RPMI8226 (cell line): ENCODE measurements around the gene SERPINA9.
A peak's percentile ranks its signal among the peaks of the same experiment; 100 is the strongest.

Experiments
- DNase-seq: peaks from one replicate; pipeline ENCODE4 v3.0.0-alpha.2; 2015

The SERPINA9 gene

GRCh38 chr14:94461526-94462218, 14.3 kb downstream of the SERPINA9 start:
- no peak for DNase-seq

- DNase-seq = no peak
These were observed 15.2 kb downstream of the SERPINA9 start for GRCh38 chr14:94460631-94461416.

DNA sequence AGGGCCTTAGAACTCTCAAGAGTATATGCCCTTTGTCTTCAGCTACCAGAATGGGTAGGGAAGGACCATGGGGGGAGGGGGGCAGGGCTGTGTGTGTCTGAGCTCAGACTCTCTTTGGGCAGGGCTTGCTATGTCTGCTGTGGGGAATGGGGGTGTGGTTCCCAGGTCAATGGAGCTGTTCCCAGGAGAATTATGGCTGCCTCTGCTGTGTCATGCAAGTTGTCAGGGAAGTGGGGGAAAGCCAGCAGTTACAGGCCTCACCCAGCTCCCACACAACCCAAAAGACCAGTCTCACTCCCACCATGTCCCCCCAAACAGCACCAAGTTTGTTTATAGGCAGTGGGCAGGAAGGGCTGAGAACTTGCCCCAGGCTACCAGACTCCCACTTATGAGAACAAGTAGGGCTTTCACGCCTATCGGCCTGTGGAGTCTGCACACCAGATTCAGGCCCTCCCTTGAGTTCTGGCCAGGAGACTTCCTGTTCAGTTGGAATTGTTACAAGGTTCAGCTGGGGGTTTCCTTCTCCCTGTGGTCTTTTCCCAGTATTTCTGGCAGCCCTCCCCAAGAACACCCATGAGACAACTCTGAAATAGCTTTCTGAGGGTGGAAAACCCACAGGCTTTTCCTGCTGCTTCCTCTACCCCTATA, 17.3 kb downstream of the SERPINA9 start:
- no peak for DNase-seq

- no peak for DNase-seq
These were observed 17.9 kb downstream of the SERPINA9 start for GRCh38 chr14:94458096-94458495.

DNA sequence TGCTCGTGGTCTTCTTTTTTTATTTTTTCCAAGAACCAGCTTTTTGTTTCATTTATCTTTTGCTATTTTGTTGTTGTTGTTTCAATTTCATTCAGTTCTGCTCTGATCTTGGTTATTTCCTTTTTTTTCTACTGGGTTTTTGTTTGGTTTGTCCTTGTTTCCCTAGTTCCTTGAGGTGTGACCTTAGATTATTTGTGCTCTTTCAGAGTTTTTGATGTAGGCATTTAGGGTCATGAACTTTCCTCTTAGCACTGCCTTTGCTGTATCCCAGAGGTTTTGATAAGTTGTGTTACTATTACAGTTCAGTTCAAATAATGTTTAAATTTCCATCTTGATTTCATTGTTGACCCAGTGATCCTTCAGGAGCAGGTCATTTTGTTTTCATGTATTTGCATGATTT, 20.1 kb downstream of the SERPINA9 start:
- DNase-seq = no peak

DNA sequence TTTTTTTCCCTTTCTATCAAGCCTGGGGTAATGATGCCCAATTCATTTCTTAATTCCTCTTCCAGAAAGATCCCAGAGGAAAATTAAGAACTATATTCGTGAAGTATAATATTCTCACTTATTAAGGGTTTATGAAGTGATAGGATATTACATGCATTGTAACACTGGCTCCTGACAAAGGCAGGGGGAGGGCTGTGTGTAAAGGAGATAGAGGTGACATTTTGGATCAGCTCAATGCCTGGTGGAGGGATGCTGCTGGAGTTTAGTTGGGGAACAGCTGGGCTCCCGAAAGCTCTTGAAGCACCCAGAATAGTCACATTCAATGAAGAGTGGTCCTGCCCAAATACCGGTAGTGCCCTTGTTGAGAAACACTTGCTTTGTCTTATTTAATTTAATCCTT, 24.2 kb downstream of the SERPINA9 start:
- DNase-seq = no peak

DNA sequence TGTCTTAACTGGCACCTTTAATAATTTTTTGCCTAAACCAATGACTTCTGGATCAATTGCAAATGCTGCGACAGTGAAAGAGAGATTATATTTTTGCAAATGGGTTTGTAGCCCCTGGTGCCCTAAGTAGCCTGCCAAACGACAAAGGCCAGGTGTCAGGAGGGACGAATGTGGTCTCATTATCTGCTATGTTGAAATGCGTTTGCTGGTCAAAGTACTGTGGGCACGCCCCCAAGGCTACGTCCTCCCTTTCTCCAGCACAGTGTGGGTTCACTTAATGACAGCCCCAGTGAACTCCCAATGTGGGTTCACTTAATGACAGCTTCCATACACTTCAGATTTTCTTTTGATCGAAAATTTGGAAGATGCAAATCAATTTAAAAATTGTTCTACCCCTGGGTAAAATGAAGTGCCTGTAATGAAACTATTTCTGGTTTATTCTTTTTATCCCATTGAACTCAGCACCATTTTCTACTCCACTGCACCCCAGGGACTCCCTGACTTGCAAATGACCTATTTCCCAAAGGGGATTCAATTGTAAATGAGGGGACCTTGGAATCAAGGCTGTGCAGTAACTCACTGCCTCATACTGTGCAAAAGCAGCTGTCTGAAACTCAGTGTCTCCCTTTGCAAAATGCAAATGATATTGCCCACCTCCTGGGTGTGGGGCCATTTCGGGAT, 24.8 kb downstream of the SERPINA9 start:
- DNase-seq = no peak

GRCh38 chr14:94450722-94451090, 25.3 kb downstream of the SERPINA9 start:
- no peak for DNase-seq

GRCh38 chr14:94449930-94450329, 26.1 kb downstream of the SERPINA9 start:
- DNase-seq = no peak

DNA sequence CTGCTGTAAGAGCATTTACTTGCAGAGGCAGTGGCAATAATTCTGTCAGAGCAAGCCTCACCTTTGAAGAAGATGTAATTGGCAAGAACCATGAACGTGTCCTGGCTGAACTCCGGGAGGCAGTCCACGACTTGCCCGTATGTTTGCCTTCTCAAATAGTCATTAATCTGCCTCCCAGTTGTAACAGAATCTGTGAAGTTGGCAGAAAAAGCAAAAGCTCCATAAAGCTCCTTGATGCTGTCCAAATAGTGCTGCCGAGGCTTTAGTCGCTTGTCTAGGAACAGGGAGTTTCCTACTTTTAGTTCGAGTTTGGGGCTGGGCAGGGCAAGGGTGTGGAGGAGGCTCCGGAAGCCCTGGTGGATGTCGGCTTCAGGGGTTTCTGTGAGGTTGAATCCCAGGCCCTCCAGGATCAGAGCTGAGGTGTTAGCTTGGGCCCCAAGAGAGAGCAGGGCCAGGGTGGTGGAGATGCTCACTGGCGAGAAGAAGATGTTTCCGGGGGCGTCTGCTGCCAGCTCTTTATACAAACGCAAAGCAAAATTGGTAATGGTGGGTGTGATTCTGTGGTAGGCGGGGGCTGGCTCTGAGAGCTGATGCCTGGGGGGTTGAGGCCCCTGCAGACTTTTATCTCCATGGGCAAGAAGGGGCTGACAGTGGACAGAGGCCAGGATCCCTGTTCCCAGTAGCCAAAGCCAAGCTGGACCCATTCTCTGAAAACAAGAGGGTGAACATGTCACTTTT, 27.8 kb downstream of the SERPINA9 start:
- no peak for DNase-seq

DNA sequence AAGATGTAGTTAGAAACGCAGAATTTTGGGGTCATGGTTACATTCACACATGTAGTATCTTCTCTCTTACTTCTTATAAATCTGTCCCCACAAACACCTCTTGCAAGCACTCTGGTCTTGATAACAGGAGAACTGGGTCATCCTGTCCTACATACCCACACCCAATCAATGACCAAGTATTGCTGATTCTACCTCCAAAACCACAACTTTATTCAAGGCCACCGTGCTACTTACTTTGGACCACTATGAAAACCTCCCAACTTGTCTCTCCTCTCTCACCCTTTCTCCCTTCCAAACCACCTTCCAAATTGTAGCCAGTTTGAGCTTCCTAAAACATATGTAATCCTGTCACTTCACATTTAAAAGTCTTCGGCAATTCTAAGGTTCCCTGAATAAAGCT, 28.8 kb downstream of the SERPINA9 start:
- no peak for DNase-seq

DNA sequence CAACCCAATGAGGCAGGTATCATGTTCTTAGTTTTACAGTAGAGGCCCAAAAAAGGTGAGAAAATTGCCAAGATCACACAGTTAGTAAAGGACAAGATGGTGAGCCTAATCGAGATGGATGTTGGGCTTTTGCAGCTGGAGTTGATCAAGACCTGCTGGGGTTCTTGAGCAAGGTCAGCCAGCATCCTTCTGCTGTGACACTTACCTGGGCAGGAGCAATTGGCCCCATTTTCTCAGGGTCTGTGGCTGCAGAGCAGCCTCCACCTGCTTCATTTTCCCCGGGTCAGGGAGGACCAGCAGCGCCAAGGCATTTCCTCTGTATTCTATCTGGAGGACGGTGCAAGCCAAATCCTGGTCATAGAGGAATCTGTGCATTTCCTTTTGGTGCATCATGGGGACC, 29.9 kb downstream of the SERPINA9 start:
- no peak for DNase-seq

DNA sequence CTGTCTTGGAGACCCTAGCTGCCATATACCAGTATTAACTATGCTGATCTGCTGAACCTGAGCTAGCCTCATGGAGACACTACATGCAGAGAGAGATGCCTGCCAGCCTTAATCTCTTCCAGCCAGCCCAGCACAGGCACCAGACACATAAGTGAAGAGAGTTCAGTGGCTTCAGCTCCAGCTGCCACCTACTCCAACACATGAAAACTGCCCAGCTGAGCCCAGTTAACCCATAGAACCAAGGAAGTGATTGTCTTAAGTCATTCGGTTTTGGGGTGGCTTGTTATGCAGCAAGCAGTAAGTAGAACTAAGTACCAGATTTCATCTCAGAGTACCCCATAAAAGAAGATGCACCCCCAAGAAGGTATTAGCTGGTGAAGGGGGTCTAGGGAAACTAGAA, 31.0 kb downstream of the SERPINA9 start:
- no peak for DNase-seq

GRCh38 chr14:94441531-94442205, 34.3 kb downstream of the SERPINA9 start:
- no peak for DNase-seq

GRCh38 chr14:94441130-94441529, 34.9 kb downstream of the SERPINA9 start:
- no peak for DNase-seq

DNA sequence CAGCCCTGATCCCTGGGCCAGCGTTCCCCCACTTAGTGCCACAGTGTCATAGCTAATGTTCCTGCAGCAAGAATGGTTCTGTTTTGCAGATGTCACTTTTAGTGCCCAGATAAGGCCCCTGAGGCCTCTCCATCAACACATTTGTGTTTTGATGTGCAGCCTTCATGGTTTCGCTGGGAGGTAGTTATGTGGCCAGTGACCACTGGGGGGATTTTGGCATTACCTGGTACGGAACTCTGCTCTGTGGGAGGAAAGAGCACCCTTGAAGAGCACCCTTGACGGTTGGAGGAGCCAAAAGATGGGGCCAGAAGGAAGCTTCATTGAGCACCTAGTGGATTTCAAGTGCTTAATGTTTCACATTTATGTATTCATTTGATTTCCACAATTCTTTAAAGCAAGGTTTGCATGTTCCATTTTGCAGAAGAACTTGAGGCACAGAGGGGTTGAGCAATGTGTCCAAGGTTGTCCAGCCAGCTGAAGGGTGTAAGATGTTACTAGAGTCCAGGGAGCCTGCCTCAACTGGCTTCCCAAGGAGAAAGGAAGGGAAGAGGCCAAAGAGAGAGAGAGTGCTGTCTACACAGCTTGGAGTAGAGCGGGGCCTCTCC, 36.4 kb downstream of the SERPINA9 start:
- DNase-seq = no peak

DNA sequence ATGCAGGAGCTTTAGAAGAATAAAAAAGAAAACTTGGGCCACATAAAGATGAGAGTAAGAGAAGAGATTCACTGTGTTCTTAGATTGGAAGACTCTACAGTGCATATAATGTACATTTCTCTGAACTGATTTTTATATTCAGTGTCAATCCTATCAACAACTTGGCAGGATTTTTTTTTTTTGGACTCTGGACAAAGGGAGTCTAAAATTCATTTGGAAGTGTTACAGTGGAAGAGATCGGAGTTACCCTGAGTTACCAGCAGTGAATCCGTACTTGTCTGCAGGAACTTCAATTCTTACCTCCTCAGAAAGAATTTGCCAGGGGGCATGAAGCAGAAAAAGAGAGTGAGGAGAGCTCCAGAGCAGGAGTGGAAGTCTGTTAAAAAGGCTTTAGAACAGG, 47.4 kb downstream of the SERPINA9 start:
- DNase-seq = no peak

DNA sequence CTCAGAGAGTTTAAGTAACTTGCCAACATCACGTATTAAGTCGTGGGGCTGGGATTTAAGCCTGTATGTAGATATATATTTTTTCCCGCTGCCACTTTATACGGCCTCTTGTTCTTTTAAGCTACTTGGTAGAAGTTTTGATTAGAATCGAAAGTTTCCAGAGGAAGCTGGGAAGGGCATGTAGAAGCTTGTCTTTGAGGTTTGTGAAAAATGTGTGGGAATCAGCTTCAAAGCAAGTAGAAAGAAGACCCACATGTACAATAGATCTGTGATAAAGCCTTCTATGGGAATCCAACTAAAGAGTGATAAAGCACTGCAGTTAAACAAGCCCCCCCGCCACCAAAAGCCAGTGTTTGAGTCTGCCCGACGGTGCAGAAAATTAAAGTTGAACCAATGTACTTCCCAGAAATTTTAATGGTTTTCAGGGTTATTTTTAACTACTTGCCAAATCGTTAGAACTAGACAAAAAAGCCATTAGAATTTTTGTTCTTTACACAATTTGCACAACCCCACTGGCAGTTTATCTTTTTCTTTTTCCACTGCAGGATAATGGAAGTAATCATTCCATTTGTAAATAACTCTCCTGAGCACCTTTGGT, 48.9 kb downstream of the SERPINA9 start:
- no peak for DNase-seq

DNA sequence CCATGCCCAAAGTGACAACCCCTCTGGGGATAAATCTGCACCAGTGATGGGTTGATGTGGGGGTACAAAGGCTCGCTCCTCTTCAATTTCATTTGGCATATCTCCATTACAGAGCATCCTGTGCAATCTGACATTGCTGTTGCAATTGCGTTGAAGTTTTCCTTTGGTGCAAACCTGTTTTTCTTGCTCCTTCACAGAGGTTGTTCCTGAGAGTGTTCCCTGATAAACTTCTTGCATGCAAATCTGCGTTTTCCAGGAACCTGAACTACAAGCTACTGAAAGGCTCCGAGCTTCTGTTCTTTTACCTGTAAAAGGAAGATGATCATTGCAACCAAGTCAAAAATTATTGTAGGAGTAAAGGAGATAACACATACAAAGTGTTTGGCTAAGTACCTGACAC, 49.5 kb downstream of the SERPINA9 start:
- no peak for DNase-seq

GRCh38 chr14:94424371-94424770, 51.6 kb downstream of the SERPINA9 start:
- DNase-seq = no peak

DNA sequence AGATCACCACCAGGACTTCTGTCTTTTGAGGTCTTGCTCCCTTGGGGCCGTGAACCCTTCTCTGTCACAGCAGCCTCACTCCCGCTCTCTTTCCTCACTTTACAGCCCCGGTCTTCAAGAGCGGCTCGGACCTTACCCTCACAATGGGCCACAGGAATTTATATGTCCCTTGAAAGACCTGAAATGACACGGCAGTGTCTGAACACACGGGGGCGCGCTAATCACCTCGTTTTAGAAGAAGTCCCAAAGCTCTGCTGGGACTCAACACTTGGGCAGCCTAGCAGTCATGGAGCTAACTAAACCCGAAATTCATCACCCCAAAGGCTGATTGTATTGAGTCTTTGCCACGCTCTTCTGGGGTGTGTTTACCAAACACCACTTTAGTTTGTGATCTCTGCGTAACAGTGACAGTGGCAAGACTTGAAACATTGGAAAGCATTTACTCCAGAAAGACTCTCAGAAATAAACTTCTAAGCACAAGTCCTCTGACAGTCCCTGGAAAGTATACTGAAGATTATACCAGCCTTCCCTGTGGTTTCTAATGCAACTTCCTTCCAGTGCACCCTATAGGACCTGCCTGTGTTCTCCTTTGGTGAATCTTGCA, 52.4 kb downstream of the SERPINA9 start:
- peak; percentile 60 for DNase-seq
